Superior temporal gyrus (tissue), 1 donor: ENCODE measurements around the gene THOP1.

Experiments
- DNase-seq: peaks from one replicate; pipeline ENCODE4 v3.0.0-alpha.2; 2016; ENCODE audit errors: extremely low spot score

Gene THOP1

GRCh38 chr19:2854849-2855248, 69.5 kb downstream of the THOP1 start:
- no peak for DNase-seq

DNA sequence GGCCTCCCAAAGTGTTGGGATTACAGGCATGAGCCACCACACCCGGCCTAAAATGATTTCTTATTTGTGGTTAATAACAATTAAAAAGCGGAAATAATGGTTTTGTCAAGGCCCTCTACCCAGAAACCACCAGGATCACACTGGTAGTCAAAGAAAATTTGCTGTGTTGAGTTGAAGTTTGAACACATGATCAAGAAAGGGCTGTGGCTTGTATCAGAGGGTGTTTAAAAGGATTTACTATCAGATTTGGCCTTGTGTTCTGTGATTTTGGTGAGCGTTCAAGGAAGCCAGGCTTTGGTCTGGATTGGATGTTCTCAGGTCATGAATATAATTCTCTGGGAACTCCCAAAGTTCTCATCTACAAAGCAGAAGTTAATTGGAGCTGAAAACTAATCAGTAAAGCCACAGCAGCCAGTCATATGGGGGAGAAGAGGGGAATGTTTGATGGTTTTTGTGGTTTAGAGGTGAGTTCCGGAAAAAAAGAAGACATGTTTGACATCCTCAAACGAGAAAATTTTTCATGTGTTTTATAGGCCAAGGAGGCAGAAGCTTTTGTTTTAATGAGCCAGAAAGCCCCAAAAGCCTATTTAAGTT, 71.3 kb downstream of the THOP1 start:
- DNase-seq = no peak

GRCh38 chr19:2858864-2859263, 73.6 kb downstream of the THOP1 start:
- no peak for DNase-seq

DNA sequence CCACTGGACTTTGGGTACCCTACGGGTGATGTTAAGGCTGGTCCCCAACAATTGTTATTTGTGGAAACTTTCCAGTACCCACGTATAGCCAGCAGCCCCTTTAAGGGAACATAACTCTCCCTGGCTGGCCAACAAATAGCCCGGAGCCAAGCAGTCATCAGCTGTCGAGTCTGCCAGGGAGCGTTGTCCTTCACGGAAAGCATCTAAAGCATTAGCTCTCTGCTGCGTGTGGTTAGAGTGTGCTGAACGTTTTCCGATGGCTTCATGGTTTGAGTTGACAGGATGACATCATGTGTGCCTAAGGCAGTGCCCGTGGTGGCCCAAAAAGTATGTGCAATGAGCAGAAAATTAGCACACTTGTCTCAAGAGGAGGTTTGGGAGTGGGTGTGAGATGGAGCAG, 78.5 kb downstream of the THOP1 start:
- DNase-seq = no peak
